PFSK-1 (cell line): Measurements from ENCODE around the gene TECTB.

Experiments used
- POLR2AphosphoS5 ChIP-seq: IDR thresholded peaks from 2 replicates; pipeline ENCODE4 v1.6.1; 2012; ENCODE audit warnings: low read depth, mild to moderate bottlenecking, control low read depth, low read length, moderate library complexity
- SIN3A ChIP-seq: IDR thresholded peaks from 2 replicates; pipeline ENCODE4 v1.6.1; 2012; ENCODE audit warnings: mild to moderate bottlenecking, low read length, moderate library complexity, borderline replicate concordance; ENCODE audit not compliant: insufficient read depth
- TAF1 ChIP-seq: IDR thresholded peaks from 2 replicates; pipeline ENCODE4 v1.6.1; 2012; ENCODE audit warnings: low read length, control low read depth, borderline replicate concordance; ENCODE audit not compliant: insufficient read depth

DNA sequence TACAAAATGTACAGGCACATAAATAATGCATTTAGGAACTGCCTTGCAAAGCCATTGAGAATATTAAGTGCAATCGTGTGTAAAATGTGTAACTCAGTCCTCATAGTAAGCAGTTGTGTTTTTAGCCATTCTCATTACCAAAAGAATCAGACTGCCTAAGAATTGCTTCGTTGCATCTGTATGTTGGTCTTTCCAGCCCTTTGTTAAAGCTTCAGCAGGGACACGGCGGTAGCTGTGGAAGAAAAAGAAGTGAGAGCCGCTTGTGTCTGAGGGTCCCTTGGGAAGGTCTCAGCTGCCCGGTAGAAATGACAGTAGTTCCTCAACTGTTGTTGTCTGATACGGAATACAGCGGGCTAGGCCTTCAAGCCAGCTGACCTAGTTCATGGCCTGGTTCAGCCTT is 67.9 kb downstream of the TECTB start:
- no peak for TF ChIP-seq POLR2AphosphoS5
- no peak for TF ChIP-seq TAF1
- no peak for TF ChIP-seq SIN3A
